GM18508 (cell line): Measurements from ENCODE around the gene ZSWIM6.

Experiments
- ATAC-seq: cut with Tn5 transposase; IDR thresholded peaks from one replicate; pipeline ENCODE4 v1.9.1; 2021; ENCODE audit warnings: moderate number of reproducible peaks; ENCODE audit not compliant: insufficient read depth, unreplicated experiment

Gene ZSWIM6

DNA sequence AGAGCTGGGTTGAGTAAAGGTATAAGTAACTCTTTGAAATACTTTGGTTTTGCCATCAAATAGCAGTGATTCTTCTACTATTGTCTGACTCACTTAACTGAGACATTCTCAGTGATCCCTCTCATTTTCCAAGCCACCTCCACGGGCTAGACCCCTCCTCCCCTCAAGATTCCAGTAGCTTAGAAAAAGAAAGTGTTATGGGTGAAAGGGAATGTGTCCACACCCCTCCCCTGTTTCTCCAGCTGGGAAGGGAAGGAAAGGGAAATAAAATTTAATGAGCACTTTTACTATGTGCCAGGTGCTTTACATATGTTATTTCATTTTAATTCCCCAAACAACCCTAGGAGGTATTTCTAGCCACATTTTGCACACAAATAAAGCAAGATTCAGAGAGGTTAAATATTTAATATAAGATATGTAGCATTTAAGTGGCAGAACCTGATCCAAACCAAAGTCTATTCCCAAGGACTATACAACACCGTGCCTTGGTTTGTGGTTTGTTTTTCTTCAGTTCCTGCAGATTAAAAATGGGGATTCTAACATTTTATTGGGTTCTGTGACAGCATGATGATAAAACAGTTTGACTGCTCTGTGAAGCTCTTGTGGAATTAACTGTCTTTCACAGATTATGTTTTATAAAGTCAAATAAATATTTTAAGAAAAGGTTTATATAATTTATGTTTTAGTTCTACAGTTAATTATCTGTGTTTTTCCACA is 135.9 kb downstream of the ZSWIM6 start:
- ATAC-seq = no peak

DNA sequence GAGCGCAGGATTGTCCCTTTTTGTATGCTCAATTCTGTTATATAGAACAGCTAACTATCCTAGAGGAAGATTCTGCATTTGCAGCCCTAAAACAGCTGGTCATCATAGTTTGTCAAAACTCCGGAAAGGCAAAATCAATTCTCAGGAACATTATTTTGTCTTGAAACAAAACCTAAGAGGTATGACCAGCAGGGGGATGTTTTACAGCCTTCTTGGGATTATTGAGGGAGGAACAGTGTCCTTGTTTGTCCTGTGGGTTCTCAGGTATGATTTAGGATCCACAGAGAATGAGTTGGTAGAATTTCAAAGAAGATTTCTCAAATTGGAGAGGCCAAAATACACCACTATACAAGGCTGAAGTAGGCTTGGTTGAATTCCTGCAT is 136.4 kb downstream of the ZSWIM6 start:
- no peak for ATAC-seq

DNA sequence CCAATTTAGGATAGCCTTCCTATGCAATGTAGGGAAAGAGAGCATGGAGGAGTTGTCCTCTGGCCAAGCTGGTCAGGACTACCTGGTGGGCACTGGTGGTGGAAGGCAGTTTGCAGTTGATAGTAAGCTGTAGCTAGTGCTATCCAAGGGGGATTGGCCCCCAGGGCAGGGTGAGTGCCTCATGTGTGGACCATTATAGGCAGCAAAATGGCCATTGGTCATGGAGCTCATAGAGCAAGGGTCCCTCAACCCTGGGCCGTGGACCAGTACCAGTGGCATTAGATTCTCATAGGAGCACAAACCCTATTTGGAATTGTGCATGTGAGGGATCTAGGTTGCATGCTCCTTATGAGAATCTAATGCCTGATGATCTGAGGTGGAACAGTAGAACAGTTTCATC is 139.3 kb downstream of the ZSWIM6 start:
- no peak for ATAC-seq

DNA sequence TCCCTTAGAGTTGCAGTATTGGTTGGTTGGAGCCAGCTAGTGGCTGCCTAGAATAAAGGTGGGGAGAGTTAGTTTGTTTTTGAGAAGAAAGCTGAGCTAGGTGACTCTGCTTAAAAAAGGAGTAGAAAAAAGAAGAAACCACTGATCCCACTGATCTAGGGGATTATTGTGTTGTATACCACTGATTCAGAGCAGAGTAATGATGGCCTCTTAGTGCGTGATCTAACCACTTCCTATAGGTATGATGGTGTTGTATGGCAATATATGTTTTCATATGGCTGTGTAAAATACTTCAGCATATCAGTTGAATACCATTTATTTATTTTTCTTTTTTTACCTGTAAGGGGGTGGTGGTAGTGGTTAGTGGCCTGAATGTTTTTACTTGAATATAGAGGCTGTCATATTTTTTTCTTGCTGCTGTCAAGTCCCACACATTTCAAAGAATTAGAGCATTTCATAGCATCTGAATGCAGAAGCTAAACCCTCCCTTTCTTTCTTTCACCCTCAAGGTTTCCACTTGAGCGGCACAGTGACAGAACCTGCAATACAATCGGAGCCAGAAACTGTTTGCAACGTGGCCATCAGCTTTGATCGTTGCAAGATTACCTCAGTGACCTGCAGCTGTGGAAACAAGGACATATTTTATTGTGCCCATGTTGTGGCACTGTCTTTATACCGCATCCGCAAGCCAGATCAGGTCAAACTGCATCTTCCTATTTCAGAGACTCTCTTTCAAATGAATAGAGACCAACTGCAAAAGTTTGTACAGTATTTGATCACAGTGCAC is 140.3 kb downstream of the ZSWIM6 start:
- no peak for ATAC-seq

DNA sequence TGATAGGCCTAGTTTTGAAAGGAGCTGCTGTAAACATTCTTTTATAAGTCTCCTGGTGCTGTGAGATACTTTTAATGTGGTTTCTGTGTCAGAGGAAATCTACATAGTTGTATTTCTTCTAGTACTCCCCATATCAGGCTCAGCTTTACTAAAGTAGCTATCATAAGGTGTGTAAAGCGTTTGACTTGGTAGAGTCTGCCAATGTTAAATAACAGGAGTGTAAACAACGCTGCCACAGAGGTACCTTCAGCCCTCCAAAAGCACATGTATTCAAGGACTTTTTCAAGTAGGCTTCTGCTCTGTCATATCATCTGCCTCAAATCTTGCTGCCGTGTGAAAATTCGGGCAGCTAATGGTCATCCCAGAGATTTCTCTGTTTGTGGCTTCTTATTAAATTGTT is 142.7 kb downstream of the ZSWIM6 start:
- ATAC-seq = no peak

DNA sequence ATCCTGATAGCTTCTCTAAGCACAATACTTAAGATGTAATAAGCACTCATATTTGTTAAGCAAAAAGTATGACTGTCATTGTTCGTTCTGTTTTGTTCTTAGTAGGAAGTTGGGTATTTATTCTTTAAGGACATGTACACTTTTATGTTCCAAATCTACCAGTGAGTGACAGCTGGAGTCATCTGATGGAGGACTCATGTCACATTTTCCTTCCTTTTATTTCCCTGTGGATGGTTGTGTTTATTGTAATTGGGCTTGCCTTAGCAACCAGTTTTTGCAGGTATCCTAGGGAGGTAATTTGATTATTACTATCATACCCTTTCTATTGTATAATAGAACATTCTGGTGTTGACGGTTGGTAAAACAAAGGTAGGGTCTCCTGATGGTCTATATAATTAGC is 145.7 kb downstream of the ZSWIM6 start:
- ATAC-seq = no peak

DNA sequence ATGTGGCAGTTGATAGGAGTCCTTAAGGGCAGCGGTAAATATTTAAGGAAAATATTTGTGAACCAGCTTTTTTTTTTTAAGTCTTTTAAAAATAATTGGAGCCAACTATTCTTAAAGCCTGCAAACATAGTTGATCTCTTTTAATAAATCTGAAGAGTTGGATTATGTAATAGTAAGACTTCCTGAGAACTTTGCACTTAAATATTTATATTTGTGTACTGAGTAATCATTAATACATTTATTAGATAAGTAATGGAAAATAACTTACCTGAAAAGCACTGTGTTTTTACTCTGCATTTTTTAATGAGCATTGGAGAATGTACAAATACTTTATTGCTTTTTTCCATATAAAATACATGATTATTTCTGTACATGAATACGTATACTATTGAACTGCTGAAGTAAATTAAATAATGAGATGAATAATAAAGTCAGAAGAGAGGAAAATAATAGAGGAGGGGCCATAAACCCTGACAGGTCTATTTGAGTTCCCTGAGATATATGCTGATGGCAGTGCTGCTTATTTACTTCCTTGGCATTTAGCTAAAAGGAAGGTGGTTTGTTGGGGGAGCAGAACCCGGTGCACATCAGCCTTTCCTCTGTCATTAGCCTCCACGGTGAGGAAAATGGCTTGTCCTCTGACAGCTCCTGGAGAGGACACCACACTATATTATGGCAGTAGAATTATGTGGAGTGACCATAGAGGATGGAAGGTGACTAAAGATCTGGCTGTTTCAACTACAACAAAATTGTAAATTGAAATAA is 148.0 kb downstream of the ZSWIM6 start:
- no peak for ATAC-seq

DNA sequence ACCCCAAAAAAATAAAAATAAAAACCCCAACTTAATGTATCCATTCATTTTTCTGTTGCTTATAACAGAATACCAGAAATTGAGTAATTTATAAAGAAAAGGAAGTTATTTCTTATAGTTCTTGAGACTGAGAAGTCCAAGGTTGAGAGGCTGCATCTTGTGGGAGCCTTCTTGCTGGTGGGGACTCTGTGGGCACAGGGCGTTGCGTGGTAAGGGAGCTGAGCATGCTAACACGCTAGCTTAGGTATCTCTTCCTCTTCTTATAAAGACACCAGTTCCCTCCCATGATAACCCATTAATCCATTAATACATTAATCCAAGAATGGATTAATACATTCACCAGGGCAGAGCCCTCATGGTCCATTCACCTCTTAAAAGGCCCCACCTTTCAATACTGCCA is 150.9 kb downstream of the ZSWIM6 start:
- ATAC-seq = no peak

DNA sequence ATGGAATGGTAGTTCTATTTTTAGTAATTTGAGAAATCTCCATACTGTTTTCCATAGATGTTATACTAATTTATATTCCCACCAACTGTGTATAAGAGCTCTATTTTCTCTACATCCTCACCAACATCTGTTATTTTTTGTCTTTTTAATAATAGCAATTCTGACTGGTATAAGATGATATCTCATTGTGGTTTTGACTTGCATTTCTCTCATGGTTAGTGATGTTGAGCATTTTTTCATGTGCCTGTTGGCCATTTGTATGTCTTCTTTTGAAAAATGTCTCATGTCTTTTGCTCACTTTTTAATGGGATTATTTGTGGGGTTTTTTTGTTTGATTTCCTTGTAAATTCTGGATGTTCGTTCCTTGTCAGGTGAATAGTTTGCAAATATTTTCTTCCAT is 154.4 kb downstream of the ZSWIM6 start:
- ATAC-seq = no peak

DNA sequence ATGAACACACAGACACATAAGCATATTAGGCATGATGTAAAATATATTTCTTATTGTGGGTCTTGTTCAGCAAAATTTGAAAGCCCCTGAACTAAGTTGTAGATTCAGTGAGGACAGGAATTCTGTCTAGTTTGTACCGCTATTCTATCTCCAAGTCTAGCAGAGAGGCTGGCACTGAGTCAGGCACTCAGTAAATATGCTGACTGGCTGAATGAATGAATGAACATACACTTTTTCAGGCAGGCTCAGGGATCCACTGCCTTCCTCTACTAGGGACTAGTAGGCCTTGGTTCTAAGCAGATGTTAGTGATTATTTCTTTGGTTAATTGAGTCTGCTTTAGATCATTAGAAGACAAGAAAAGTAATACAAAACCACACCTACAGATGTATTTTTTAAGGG is 157.5 kb downstream of the ZSWIM6 start:
- no peak for ATAC-seq

GRCh38 chr5:61491861-61492260 is 159.8 kb downstream of the ZSWIM6 start:
- no peak for ATAC-seq

GRCh38 chr5:61493973-61494372 is 161.9 kb downstream of the ZSWIM6 start:
- no peak for ATAC-seq

DNA sequence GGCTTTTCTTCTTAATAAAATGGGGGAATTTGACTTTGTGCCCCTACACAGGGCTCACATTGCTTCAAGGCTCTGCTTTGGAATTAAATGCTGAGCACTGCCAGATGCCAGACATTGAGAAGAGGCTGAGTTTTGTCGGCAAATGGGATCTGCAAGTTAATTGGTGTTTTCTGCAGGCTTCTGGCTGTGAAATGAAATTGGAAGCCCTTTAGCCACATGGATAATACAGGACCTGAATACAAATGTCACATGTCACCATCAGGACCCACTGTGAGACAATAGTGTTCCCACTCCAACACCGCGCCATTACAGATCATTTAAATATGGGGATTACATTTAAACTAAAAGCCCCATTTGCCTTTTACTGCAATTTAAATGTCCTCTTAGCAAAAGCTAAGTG is 164.4 kb downstream of the ZSWIM6 start:
- no peak for ATAC-seq

- no peak for ATAC-seq
Observed at GRCh38 chr5:61496860-61497259, 164.8 kb downstream of the ZSWIM6 start.

DNA sequence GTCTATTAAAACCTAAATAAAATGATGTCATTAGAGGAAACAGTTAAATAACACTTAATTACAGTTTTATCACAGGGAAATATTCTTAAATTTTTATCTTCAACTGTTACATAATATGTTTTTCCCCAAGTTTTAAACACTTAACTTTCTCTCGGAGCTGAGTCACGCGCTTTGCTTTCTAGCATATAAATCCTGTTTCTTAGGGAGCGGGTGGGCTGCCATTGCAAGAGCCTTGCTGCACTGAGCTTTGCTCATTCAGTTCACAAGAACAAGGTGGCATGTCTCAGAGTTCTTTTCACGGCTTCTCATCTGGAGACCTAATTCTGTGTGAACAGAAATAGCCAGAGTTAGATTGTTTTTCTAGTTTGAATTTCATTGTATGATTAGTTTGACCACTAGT is 166.1 kb downstream of the ZSWIM6 start:
- no peak for ATAC-seq

DNA sequence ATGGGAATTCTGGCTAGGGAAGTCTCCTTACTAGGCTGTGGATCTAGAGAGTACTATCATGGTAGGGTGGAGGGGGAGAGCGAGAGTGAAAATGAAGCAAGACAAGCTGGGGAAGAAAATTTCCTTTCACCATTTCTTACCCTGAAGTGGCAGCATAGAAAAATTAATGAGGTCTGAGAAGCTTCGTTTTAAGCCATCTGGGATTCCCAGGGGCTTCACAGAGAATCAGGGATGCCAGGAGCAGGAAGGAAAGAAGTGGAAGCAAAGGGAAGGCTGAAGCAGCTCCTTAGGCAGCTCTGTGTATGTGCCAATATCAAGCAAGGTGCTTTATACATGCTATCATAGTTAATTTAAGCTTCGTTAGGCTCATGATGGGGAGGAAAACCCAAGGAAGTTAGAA is 169.9 kb downstream of the ZSWIM6 start:
- ATAC-seq = no peak

DNA sequence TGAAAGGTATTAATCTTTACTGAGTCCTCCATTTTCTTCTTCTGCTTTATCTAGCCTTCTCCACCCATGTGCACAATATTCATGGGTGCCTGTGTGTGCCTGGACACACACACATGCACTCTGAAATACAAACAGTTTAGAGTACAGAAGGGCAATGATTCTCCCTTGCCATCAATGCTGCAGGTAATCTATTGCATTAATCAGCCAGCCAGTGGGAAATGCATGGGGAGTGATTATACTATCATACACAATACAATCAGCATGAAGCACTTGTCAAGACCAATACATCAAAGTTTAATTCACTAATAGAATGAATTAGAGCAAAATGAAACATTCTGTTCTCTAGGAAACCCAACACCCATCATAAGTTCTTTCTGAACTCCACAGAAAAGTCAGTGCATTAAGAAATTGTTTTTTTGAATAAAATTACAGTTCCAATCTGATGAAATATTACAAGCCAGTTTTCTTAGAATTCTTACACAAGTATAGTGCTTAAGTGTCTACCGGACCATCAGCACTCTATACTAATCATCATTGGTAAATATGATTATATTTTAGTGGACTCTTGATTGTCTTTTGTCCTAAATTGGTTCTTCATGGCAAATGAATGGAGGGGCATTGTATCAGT is 172.2 kb downstream of the ZSWIM6 start:
- no peak for ATAC-seq

GRCh38 chr5:61505281-61505680 is 173.2 kb downstream of the ZSWIM6 start:
- no peak for ATAC-seq

DNA sequence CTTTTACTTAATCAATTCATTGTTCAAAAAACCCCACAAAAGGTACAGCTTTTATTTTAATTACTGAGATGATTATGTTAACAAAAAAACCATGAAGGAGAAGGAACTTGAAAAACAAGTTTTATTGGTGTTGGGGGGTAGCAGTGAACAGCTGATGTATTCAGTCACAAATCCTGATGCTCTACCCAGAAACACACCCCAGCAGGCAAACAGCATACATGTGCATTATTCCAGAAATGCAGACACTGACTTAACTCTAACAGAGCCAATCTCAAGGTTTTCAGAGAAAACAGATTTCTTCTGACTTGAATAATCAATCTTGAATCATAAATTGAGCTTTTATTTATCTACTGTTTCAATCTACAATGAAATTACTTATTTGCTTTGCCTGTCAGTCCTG is 175.2 kb downstream of the ZSWIM6 start:
- ATAC-seq = no peak

DNA sequence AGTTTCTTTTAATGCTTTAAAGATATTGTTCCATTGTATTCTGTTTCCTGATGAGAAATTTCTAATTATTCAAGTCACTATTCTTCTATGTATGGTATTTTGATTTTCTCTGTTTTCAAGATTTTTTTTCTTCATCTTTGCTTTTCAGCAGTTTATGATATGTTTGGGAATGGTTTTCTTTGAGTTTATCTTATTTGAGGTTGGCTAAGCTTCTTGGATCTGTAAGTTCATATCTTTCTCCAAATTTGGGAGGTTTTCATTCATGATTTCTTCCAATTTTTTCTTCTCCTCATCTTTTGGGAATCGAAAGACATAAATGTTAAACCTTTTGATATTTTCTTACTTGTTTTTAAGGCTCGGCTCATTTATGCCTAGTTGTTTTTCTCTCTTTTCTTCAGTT is 184.9 kb downstream of the ZSWIM6 start:
- ATAC-seq = no peak

- ATAC-seq = no peak
Observed at GRCh38 chr5:61519728-61520277, 187.7 kb downstream of the ZSWIM6 start.
